GM23338 (cell line): ENCODE measurements around the gene LRRC42. TPM values are rescaled to one million over a fixed set of nuclear protein-coding genes. Genes with fewer than 3 reads are reported as not detected.

ENCODE experiments used
- ATAC-seq: fragments of 200-7000 bp; cut with Tn5 transposase; 3 replicates; pipeline ENCODE4 v1.9.1; 2020
- DNase-seq: peaks from one replicate; pipeline ENCODE4 v3.0.0-alpha.2; 2015; ENCODE audit warnings: low spot score
- H2AFZ ChIP-seq: fragments of 200-600 bp; sonication (generic); 2 replicates; pipeline ENCODE4 v1.8.0; 2016; ENCODE audit warnings: antibody characterized with exemption, mild to moderate bottlenecking, moderate library complexity
- H3F3A ChIP-seq: fragments of 200-600 bp; sonication (generic); replicated peaks from 2 replicates; pipeline ENCODE4 v1.8.0; 2017; ENCODE audit warnings: antibody characterized with exemption, mixed run types, low read depth
- H3K27ac ChIP-seq: fragments of 200-600 bp; sonication (generic); 2 replicates; pipeline ENCODE4 v1.6.1; 2016; ENCODE audit warnings: low read depth
- H3K27me3 ChIP-seq: fragments of 200-600 bp; sonication (generic); 2 replicates; pipeline ENCODE4 v1.8.0; 2016; ENCODE audit warnings: mild to moderate bottlenecking, mixed run types, moderate library complexity; ENCODE audit not compliant: insufficient read depth
- H3K36me3 ChIP-seq: fragments of 200-600 bp; sonication (generic); 2 replicates; pipeline ENCODE4 v1.8.0; 2016; ENCODE audit warnings: mild to moderate bottlenecking; ENCODE audit not compliant: insufficient read depth
- H3K4me1 ChIP-seq: fragments of 200-600 bp; sonication (generic); 2 replicates; pipeline ENCODE4 v1.8.0; 2016; ENCODE audit warnings: mild to moderate bottlenecking, moderate library complexity; ENCODE audit not compliant: insufficient read depth
- H3K4me2 ChIP-seq: fragments of 200-600 bp; sonication (generic); 2 replicates; pipeline ENCODE4 v1.7.1; 2017; ENCODE audit warnings: mixed run types
- H3K4me3 ChIP-seq: fragments of 200-600 bp; sonication (generic); 2 replicates; pipeline ENCODE4 v1.6.1; 2016; ENCODE audit warnings: mixed run types
- H3K79me2 ChIP-seq: fragments of 200-600 bp; sonication (generic); replicated peaks from 2 replicates; pipeline ENCODE4 v1.8.0; 2017; ENCODE audit warnings: mild to moderate bottlenecking; ENCODE audit not compliant: insufficient read depth
- H3K9me2 ChIP-seq: fragments of 200-600 bp; sonication (generic); 2 replicates; pipeline ENCODE4 v1.8.0; 2017; ENCODE audit not compliant: insufficient read depth
- H4K20me1 ChIP-seq: fragments of 200-600 bp; sonication (generic); replicated peaks from 2 replicates; pipeline ENCODE4 v1.8.0; 2017; ENCODE audit warnings: mild to moderate bottlenecking; ENCODE audit not compliant: insufficient read depth
- H3K27ac Mint-ChIP-seq: 2 replicates; pipeline ENCODE4 v1.8.0; 2020; ENCODE audit warnings: inconsistent platforms, mild to moderate bottlenecking, moderate library complexity, mixed read lengths
- H3K27me3 Mint-ChIP-seq: 3 replicates; pipeline ENCODE4 v1.8.0; 2022; ENCODE audit warnings: low read depth, mild to moderate bottlenecking, moderate library complexity, mixed read lengths, inconsistent platforms; ENCODE audit not compliant: insufficient read depth, poor library complexity
- H3K36me3 Mint-ChIP-seq: 3 replicates; pipeline ENCODE4 v1.8.0; 2021; ENCODE audit warnings: low read depth, mild to moderate bottlenecking, inconsistent platforms, moderate library complexity, mixed read lengths
- H3K4me1 Mint-ChIP-seq: 3 replicates; pipeline ENCODE4 v1.8.0; 2020; ENCODE audit warnings: mild to moderate bottlenecking, inconsistent platforms, mixed read lengths
- H3K4me3 Mint-ChIP-seq: 3 replicates; pipeline ENCODE4 v1.8.0; 2021; ENCODE audit warnings: moderate library complexity, mild to moderate bottlenecking, inconsistent platforms, mixed read lengths
- H3K9me3 Mint-ChIP-seq: 3 replicates; pipeline ENCODE4 v1.8.0; 2020; ENCODE audit warnings: moderate library complexity, mild to moderate bottlenecking, inconsistent platforms, mixed read lengths
- CTCF ChIP-seq, 2 experiments: fragments of 200-600 bp in 1 of 2; sonication (generic) in 1 of 2; conservative IDR thresholded peaks; 2 replicates each; pipeline versions ENCODE4 v1.5.1 to v1.6.1; 2016 to 2017; ENCODE audit warnings: antibody characterized with exemption in 2 of 2, low read depth in 2 of 2, mild to moderate bottlenecking in 2 of 2, moderate library complexity in 1 of 2
- EZH2 ChIP-seq: fragments of 200-600 bp; sonication (generic); IDR thresholded peaks from one replicate; pipeline ENCODE4 v1.8.0; 2017; ENCODE audit warnings: antibody characterized with exemption, mild to moderate bottlenecking, low read depth; ENCODE audit not compliant: unreplicated experiment
- JUNB ChIP-seq: IDR thresholded peaks from one replicate; pipeline ENCODE4 v1.6.1; 2016; ENCODE audit warnings: antibody characterized with exemption; ENCODE audit not compliant: unreplicated experiment
- NANOG ChIP-seq: IDR thresholded peaks from 2 replicates; pipeline ENCODE4 v1.6.1; 2016; ENCODE audit warnings: antibody characterized with exemption, borderline replicate concordance
- ZNF114 ChIP-seq: fragments of 250-450 bp; sonication (Bioruptor Pico); IDR thresholded peaks from 2 replicates; pipeline ENCODE4 v1.5.0; 2020; ENCODE audit warnings: mild to moderate bottlenecking, moderate library complexity
- ZNF462 ChIP-seq: fragments of 250-450 bp; sonication (Bioruptor Pico); IDR thresholded peaks from 2 replicates; pipeline ENCODE4 v1.5.0; 2020; ENCODE audit warnings: mild to moderate bottlenecking, moderate library complexity
- polyA plus RNA-seq: library from polyadenylated mRNA; unstranded; fragments of >200 nt; fragmentation: Nextera tagmentation; extraction: Ambion mirVana; gene quantifications from 2 replicates; pipeline ENCODE4 v1.2.1, GENCODE V29; 2016
- total RNA-seq: library from RNA; depleted of rRNA; stranded (reverse); fragments of >200 nt; shearing (Covaris generic); gene quantifications from 2 replicates; pipeline ENCODE4 v1.2.3, GENCODE V29; 2014

The LRRC42 gene
- total and polyA plus RNA-seq, 2 experiments from 2014 or later = 25.9 to 48.1 TPM

DNA sequence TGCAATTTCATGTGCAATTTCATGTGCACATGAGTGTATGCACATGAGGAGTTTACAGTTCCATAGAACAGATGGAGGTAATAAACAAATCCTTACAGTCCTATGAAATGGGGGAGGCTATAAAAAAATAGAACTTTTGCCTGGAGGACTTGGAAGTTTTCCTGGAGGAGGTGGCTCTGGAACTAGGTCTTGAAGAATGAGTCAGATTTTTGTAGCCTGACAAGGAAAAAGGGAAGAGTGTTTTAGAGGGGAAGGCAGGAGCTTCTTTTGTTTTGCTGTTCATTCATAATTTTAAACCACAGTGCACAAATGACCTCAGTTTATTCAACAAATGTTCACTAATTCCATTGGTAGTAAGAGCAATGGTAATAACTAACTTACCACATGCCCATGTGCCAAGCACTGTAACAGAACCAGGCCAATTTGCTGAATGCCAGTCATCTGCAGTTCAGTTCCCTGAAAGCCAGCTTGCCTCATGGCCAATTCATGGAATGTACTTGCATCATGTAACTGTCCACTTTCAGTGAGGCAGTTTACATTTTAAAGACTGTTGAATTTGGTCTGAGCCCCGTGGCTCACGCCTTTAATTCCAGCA is 49.4 kb upstream of the LRRC42 start:
- Mint-ChIP-seq H3K27ac (no peak overlapping the region), H3K9me3 (no peaks in the 10 kb centered on the region), H3K4me1 (no peaks in the 10 kb centered on the region; the same call in 2 of the 3 replicates), H3K4me3 (no peak overlapping the region), H3K27me3 (peaks cover 2% of the 10 kb centered on the region), H3K36me3 (no peaks in the 10 kb centered on the region)
- no peaks in the 10 kb centered on the region for H3F3A ChIP-seq
- TF ChIP-seq JUNB (no peak), ZNF462 (no peak), ZNF114 (CRISPR knock-in tag) (no peak)
- H3K9me2 ChIP-seq = no peaks in the 10 kb centered on the region
- ATAC-seq = no peak
- no peaks in the 10 kb centered on the region for H3K36me3 ChIP-seq
- H3K4me2 ChIP-seq = no peak overlapping the region
- H3K4me3 ChIP-seq = no peak overlapping the region
- H3K79me2 ChIP-seq = no peaks in the 10 kb centered on the region
- no peaks in the 10 kb centered on the region for H3K4me1 ChIP-seq
- H3K27ac ChIP-seq = no peak overlapping the region
- H2AFZ ChIP-seq = no peak overlapping the region
- H4K20me1 ChIP-seq = no peaks in the 10 kb centered on the region
- DNase-seq = no peak
- no peaks in the 10 kb centered on the region for H3K27me3 ChIP-seq

DNA sequence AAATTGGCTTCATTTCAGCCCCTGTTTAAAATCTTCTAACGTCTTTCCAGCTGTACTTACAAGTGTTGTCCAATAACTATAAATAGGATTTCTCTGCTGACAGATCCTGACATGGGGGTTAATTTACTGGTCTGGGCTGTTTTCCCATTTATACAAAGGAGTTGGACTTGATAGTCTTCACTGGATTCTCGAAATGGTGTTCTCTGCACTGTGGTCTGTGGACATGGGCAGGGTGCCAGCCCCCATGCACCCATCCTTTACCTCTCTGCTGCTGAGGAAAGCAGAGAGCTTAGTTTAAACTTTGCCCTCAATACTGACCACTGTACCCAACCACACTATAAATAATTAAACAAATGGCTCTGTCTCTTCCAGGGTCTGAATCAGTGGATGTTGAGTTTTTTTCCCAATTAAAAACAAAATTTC is 46.9 kb upstream of the LRRC42 start:
- H3K4me1 ChIP-seq = no peaks in the 10 kb centered on the region
- TF ChIP-seq NANOG = no peak
- no peak for TF ChIP-seq CTCF (conservative IDR thresholded peaks at IDR 0.05; ENCODE audit: low read depth in 2 of 2)
- TF ChIP-seq ZNF114 (CRISPR knock-in tag) = no peak
- no peak for TF ChIP-seq EZH2
- TF ChIP-seq JUNB = no peak
- H3F3A ChIP-seq = no peaks in the 10 kb centered on the region
- no peaks in the 10 kb centered on the region for H4K20me1 ChIP-seq
- H3K27ac ChIP-seq = no peak overlapping the region
- no peaks in the 10 kb centered on the region for H3K9me2 ChIP-seq
- no peak overlapping the region for H3K4me3 ChIP-seq
- no peaks in the 10 kb centered on the region for H3K27me3 ChIP-seq
- H3K36me3 ChIP-seq = no peaks in the 10 kb centered on the region
- H3K36me3 Mint-ChIP-seq = no peaks in the 10 kb centered on the region
- H3K27ac Mint-ChIP-seq = no peak overlapping the region
- H2AFZ ChIP-seq = no peak overlapping the region
- H3K4me2 ChIP-seq = no peak overlapping the region
- no peak overlapping the region for H3K4me3 Mint-ChIP-seq
- DNase-seq (no peak), ATAC-seq (no peak)
- no peaks in the 10 kb centered on the region for H3K9me3 Mint-ChIP-seq
- no peaks in the 10 kb centered on the region; the same call in 2 of the 3 replicates for H3K4me1 Mint-ChIP-seq
- H3K79me2 ChIP-seq = no peaks in the 10 kb centered on the region
- H3K27me3 Mint-ChIP-seq = peaks cover 2% of the 10 kb centered on the region
